ENCODE measurements around the gene RPN1. TPM values are rescaled to one million over a fixed set of nuclear protein-coding genes. Genes with fewer than 3 reads are reported as not detected.

The RPN1 gene
- total RNA-seq, 1 experiment from 2014 or later = 185 TPM

- Histone ChIP-seq H3K9me2 (ENCODE audit: insufficient read depth) (no peaks in the 10 kb centered on the region), H3K36me3 (ENCODE audit: low read depth) (no peaks in the 10 kb centered on the region), H3K4me1 (replicated peaks; ENCODE audit: insufficient read depth) (no peaks in the 10 kb centered on the region), H3K4me2 (no peak overlapping the region), H3K9me3 (ENCODE audit: insufficient read depth, low read depth) (no peaks in the 10 kb centered on the region), H3K27me3 (ENCODE audit: insufficient read depth, low read depth) (no peaks in the 10 kb centered on the region), H3K4me3 (no peak overlapping the region), H3K79me2 (ENCODE audit: low read depth) (no peaks in the 10 kb centered on the region), H3F3A (ENCODE audit: insufficient read depth, low read depth) (no peaks in the 10 kb centered on the region), H4K20me1 (ENCODE audit: insufficient read depth) (no peaks in the 10 kb centered on the region), H2AFZ (no peak overlapping the region), H3K27ac (no peak overlapping the region)
- DNase-seq = no peak
- ChIA-PET CTCF (no interaction called here), POLR2A (ENCODE audit: unreplicated experiment) (interaction anchor here (0.7 kb wide), 1 partner anchor 90 kb away, joined by 3 read pairs; no protein-coding TSS in a partner anchor)
- TF ChIP-seq EZH2 (IDR thresholded peaks at IDR 0.05; ENCODE audit: low read depth) (no peak), CTCF (conservative IDR thresholded peaks at IDR 0.05) (no peak)
- BruUV-seq (replicated peaks) = no TSS peak
- intact Hi-C loops (cut with micrococcal nuclease; ENCODE audit: unreplicated experiment) = no loop called here
These were observed 74.3 kb downstream of the RPN1 start for GRCh38 chr3:128576290-128576689.

GRCh38 chr3:128575777-128576176, 74.8 kb downstream of the RPN1 start:
- H3K9me2 ChIP-seq (ENCODE audit: insufficient read depth) = no peaks in the 10 kb centered on the region
- TF ChIP-seq CTCF (conservative IDR thresholded peaks at IDR 0.05) (no peak), EZH2 (IDR thresholded peaks at IDR 0.05; ENCODE audit: low read depth) (no peak)
- no peaks in the 10 kb centered on the region for H3K4me1 ChIP-seq (replicated peaks; ENCODE audit: insufficient read depth)
- no peaks in the 10 kb centered on the region for H4K20me1 ChIP-seq (ENCODE audit: insufficient read depth)
- H2AFZ ChIP-seq = no peak overlapping the region
- DNase-seq = no peak
- H3K79me2 ChIP-seq (ENCODE audit: low read depth) = no peaks in the 10 kb centered on the region
- H3K27ac ChIP-seq = no peak overlapping the region
- H3K27me3 ChIP-seq (ENCODE audit: insufficient read depth, low read depth) = no peaks in the 10 kb centered on the region
- H3K36me3 ChIP-seq (ENCODE audit: low read depth) = no peaks in the 10 kb centered on the region
- CTCF ChIA-PET = no interaction called here
- no TSS peak for BruUV-seq (replicated peaks)
- POLR2A ChIA-PET (ENCODE audit: unreplicated experiment) = interaction anchor here (0.6 kb wide), 1 partner anchor 343 kb away, joined by 3 read pairs; no protein-coding TSS in a partner anchor
- intact Hi-C loops (cut with micrococcal nuclease; ENCODE audit: unreplicated experiment) = no loop called here
- no peaks in the 10 kb centered on the region for H3K9me3 ChIP-seq (ENCODE audit: insufficient read depth, low read depth)
- no peak overlapping the region for H3K4me2 ChIP-seq
- no peaks in the 10 kb centered on the region for H3F3A ChIP-seq (ENCODE audit: insufficient read depth, low read depth)
- no peak overlapping the region for H3K4me3 ChIP-seq

- intact Hi-C loops (cut with micrococcal nuclease; ENCODE audit: unreplicated experiment) = no loop called here
- no TSS peak for BruUV-seq (replicated peaks)
- no peaks in the 10 kb centered on the region for H3K4me1 ChIP-seq (replicated peaks; ENCODE audit: insufficient read depth)
- DNase-seq = no peak
- no peaks in the 10 kb centered on the region for H3K27me3 ChIP-seq (ENCODE audit: insufficient read depth, low read depth)
- H2AFZ ChIP-seq = no peak overlapping the region
- no peak overlapping the region for H3K4me3 ChIP-seq
- no peaks in the 10 kb centered on the region for H3K36me3 ChIP-seq (ENCODE audit: low read depth)
- no peak overlapping the region for H3K27ac ChIP-seq
- H3K79me2 ChIP-seq (ENCODE audit: low read depth) = no peaks in the 10 kb centered on the region
- H4K20me1 ChIP-seq (ENCODE audit: insufficient read depth) = no peaks in the 10 kb centered on the region
- CTCF ChIA-PET = interaction anchor here (0.7 to 1.1 kb wide), 2 partner anchors 11 to 507 kb away, joined by 5 to 8 read pairs; no protein-coding TSS in a partner anchor
- H3K9me2 ChIP-seq (ENCODE audit: insufficient read depth) = no peaks in the 10 kb centered on the region
- no peak overlapping the region for H3K4me2 ChIP-seq
- no peaks in the 10 kb centered on the region for H3K9me3 ChIP-seq (ENCODE audit: insufficient read depth, low read depth)
- H3F3A ChIP-seq (ENCODE audit: insufficient read depth, low read depth) = no peaks in the 10 kb centered on the region
- TF ChIP-seq EZH2 (IDR thresholded peaks at IDR 0.05; ENCODE audit: low read depth) (no peak), CTCF (conservative IDR thresholded peaks at IDR 0.05) (no peak)
- POLR2A ChIA-PET (ENCODE audit: unreplicated experiment) = no interaction called here
These were observed 76.9 kb downstream of the RPN1 start for GRCh38 chr3:128573707-128574162.
